Effector memory CD4-positive, alpha-beta T cell (primary cell): ENCODE data around the gene CTBP2.

Experiments
- DNase-seq, 3 donors: peaks; one replicate each; pipeline ENCODE4 v3.0.0-alpha.2; 2020
- H3K27ac ChIP-seq: 2 replicates; pipeline ENCODE4 v1.7.0; 2013; ENCODE audit warnings: mild to moderate bottlenecking, low read length, moderate library complexity; ENCODE audit not compliant: insufficient read depth, poor library complexity, severe bottlenecking
- H3K27me3 ChIP-seq: replicated peaks from 2 replicates; pipeline ENCODE4 v1.7.0; 2013; ENCODE audit warnings: mild to moderate bottlenecking, low read length; ENCODE audit not compliant: insufficient read depth, control insufficient read depth, poor library complexity, severe bottlenecking
- H3K36me3 ChIP-seq: 2 replicates; pipeline ENCODE4 v1.7.0; 2013; ENCODE audit warnings: mild to moderate bottlenecking, low read length, moderate library complexity; ENCODE audit not compliant: control insufficient read depth, insufficient read depth
- H3K4me1 ChIP-seq: 2 replicates; pipeline ENCODE4 v1.7.0; 2013; ENCODE audit warnings: low read length, mild to moderate bottlenecking; ENCODE audit not compliant: control insufficient read depth, insufficient read depth, poor library complexity, severe bottlenecking
- H3K4me3 ChIP-seq: 2 replicates; pipeline ENCODE4 v1.7.0; 2013; ENCODE audit warnings: low read length, low read depth, mild to moderate bottlenecking; ENCODE audit not compliant: insufficient read depth, poor library complexity, severe bottlenecking
- H3K9me3 ChIP-seq: 2 replicates; pipeline ENCODE4 v1.7.0; 2013; ENCODE audit warnings: mild to moderate bottlenecking, low read length, moderate library complexity; ENCODE audit not compliant: control insufficient read depth

Gene CTBP2

GRCh38 chr10:125091891-125092290 is 68.5 kb downstream of the CTBP2 start:
- H3K4me3 ChIP-seq: no peak overlapping the region

GRCh38 chr10:125089469-125089868 is 70.9 kb downstream of the CTBP2 start:
- Histone ChIP-seq H3K27me3 (no peaks in the 10 kb centered on the region), H3K27ac (no peak overlapping the region), H3K4me1 (no peaks in the 10 kb centered on the region), H3K4me3 (no peak overlapping the region), H3K36me3 (no peaks in the 10 kb centered on the region), H3K9me3 (no peaks in the 10 kb centered on the region)
- DNase-seq: no peak

More at GRCh38 chr10:125091891-125092290, 68.5 kb downstream of the CTBP2 start:
- Histone ChIP-seq H3K4me1 (no peaks in the 10 kb centered on the region), H3K27me3 (no peaks in the 10 kb centered on the region), H3K9me3 (no peaks in the 10 kb centered on the region), H3K36me3 (no peaks in the 10 kb centered on the region), H3K27ac (no peak overlapping the region)
- DNase-seq: no peak

GRCh38 chr10:125087897-125088215 is 72.5 kb downstream of the CTBP2 start:
- H3K9me3 ChIP-seq: no peaks in the 10 kb centered on the region
- no peak overlapping the region for H3K4me3 ChIP-seq
- H3K27me3 ChIP-seq: no peaks in the 10 kb centered on the region
- no peaks in the 10 kb centered on the region for H3K4me1 ChIP-seq
- DNase-seq: no peak
- H3K36me3 ChIP-seq: no peaks in the 10 kb centered on the region
- no peak overlapping the region for H3K27ac ChIP-seq

- DNase-seq: no peak
- Histone ChIP-seq H3K36me3 (no peaks in the 10 kb centered on the region), H3K9me3 (no peaks in the 10 kb centered on the region), H3K4me1 (no peaks in the 10 kb centered on the region), H3K27ac (no peak overlapping the region), H3K27me3 (no peaks in the 10 kb centered on the region), H3K4me3 (no peak overlapping the region)
These were observed 73.0 kb downstream of the CTBP2 start for GRCh38 chr10:125087191-125087896.

- no peaks in the 10 kb centered on the region for H3K9me3 ChIP-seq
- no peak overlapping the region for H3K4me3 ChIP-seq
- H3K4me1 ChIP-seq: no peaks in the 10 kb centered on the region
- H3K27me3 ChIP-seq: no peaks in the 10 kb centered on the region
- no peaks in the 10 kb centered on the region for H3K36me3 ChIP-seq
- DNase-seq: no peak
- H3K27ac ChIP-seq: no peak overlapping the region
These were observed 73.7 kb downstream of the CTBP2 start for GRCh38 chr10:125086691-125087090.

GRCh38 chr10:125085258-125086054 is 74.9 kb downstream of the CTBP2 start:
- no peak for DNase-seq
- no peaks in the 10 kb centered on the region for H3K36me3 ChIP-seq
- H3K9me3 ChIP-seq: no peaks in the 10 kb centered on the region
- H3K27me3 ChIP-seq: no peaks in the 10 kb centered on the region
- H3K4me1 ChIP-seq: no peaks in the 10 kb centered on the region
- no peak overlapping the region for H3K4me3 ChIP-seq
- no peak overlapping the region for H3K27ac ChIP-seq

GRCh38 chr10:125084614-125085257 is 75.6 kb downstream of the CTBP2 start:
- no peaks in the 10 kb centered on the region for H3K4me1 ChIP-seq
- no peaks in the 10 kb centered on the region for H3K27me3 ChIP-seq
- no peak for DNase-seq
- H3K36me3 ChIP-seq: no peaks in the 10 kb centered on the region
- H3K9me3 ChIP-seq: no peaks in the 10 kb centered on the region
- H3K4me3 ChIP-seq: no peak overlapping the region
- no peak overlapping the region for H3K27ac ChIP-seq

GRCh38 chr10:125084191-125084613 is 76.2 kb downstream of the CTBP2 start:
- DNase-seq: no peak
- no peak overlapping the region for H3K27ac ChIP-seq
- H3K4me1 ChIP-seq: no peaks in the 10 kb centered on the region
- no peaks in the 10 kb centered on the region for H3K9me3 ChIP-seq
- H3K36me3 ChIP-seq: no peaks in the 10 kb centered on the region
- H3K27me3 ChIP-seq: no peaks in the 10 kb centered on the region
- no peak overlapping the region for H3K4me3 ChIP-seq

GRCh38 chr10:125083576-125083920 is 76.8 kb downstream of the CTBP2 start:
- H3K4me3 ChIP-seq: no peak overlapping the region
- no peaks in the 10 kb centered on the region for H3K4me1 ChIP-seq
- no peak for DNase-seq
- no peaks in the 10 kb centered on the region for H3K36me3 ChIP-seq
- no peaks in the 10 kb centered on the region for H3K9me3 ChIP-seq
- no peak overlapping the region for H3K27ac ChIP-seq
- no peaks in the 10 kb centered on the region for H3K27me3 ChIP-seq
